PC-3 (cell line): ENCODE results near the gene MAPKAPK3. TPM values are rescaled to one million over a fixed set of nuclear protein-coding genes. Genes with fewer than 3 reads are reported as not detected.

Experiments used
- ATAC-seq: fragments of 200-7000 bp; cut with Tn5 transposase; 2 replicates; pipeline ENCODE4 v1.9.1; 2020; ENCODE audit warnings: mild to moderate bottlenecking, moderate library complexity
- BruUV-seq: library from RNA; stranded (reverse); fragments of 400-500 nt; replicated peaks from 2 replicates; lab custom pipeline; 2021; lab: Mats Ljungman, UMichigan
- CTCF ChIA-PET: fragments of 300-600 bp; sonication (Branson Sonifier 250); formaldehyde crosslinking; loops from one replicate; lab custom pipeline; 2022; ENCODE audit warnings: antibody characterized with exemption; lab: Charles Lee
- POLR2A ChIA-PET: fragments of 300-600 bp; sonication (Branson Sonifier 250); formaldehyde crosslinking; loops from one replicate; lab custom pipeline; 2022; ENCODE audit warnings: antibody characterized with exemption; ENCODE audit not compliant: unreplicated experiment; lab: Charles Lee
- DNase-seq: peaks from one replicate; pipeline ENCODE4 v3.0.0-alpha.2; 2015
- H2AFZ ChIP-seq: fragments of 300-600 bp; sonication (generic); 2 replicates; pipeline ENCODE4 v1.6.0; 2016; ENCODE audit warnings: antibody characterized with exemption, low read length
- H3F3A ChIP-seq: fragments of 300-600 bp; sonication (generic); one replicate; pipeline ENCODE4 v1.6.0; 2017; ENCODE audit warnings: antibody characterized with exemption, low read length, control low read depth, mild to moderate bottlenecking; ENCODE audit not compliant: unreplicated experiment
- H3K27ac ChIP-seq: fragments of 300-600 bp; sonication (generic); 2 replicates; pipeline ENCODE4 v1.5.1; 2016; ENCODE audit warnings: mild to moderate bottlenecking, low read length
- H3K27me3 ChIP-seq: fragments of 300-600 bp; sonication (generic); 2 replicates; pipeline ENCODE4 v1.6.1; 2016; ENCODE audit warnings: low read length, mixed read lengths
- H3K36me3 ChIP-seq: fragments of 300-600 bp; sonication (generic); 2 replicates; pipeline ENCODE4 v1.6.1; 2016; ENCODE audit warnings: low read depth, mixed run types, low read length, mixed read lengths
- H3K4me1 ChIP-seq: fragments of 300-600 bp; sonication (generic); 2 replicates; pipeline ENCODE4 v1.5.1; 2016; ENCODE audit warnings: low read length; ENCODE audit not compliant: insufficient read depth
- H3K4me2 ChIP-seq: fragments of 300-600 bp; sonication (generic); 2 replicates; pipeline ENCODE4 v1.6.0; 2016; ENCODE audit warnings: low read length
- H3K4me3 ChIP-seq: fragments of 300-600 bp; sonication (generic); 2 replicates; pipeline ENCODE4 v1.5.1; 2016; ENCODE audit warnings: mild to moderate bottlenecking, low read length, mixed read lengths
- H3K79me2 ChIP-seq: fragments of 300-600 bp; sonication (generic); 2 replicates; pipeline ENCODE4 v1.6.1; 2017; ENCODE audit warnings: low read length, mixed read lengths
- H3K9ac ChIP-seq: fragments of 300-600 bp; sonication (generic); 2 replicates; pipeline ENCODE4 v1.6.0; 2016; ENCODE audit warnings: mild to moderate bottlenecking, low read length
- H3K9me2 ChIP-seq: fragments of 300-600 bp; sonication (generic); replicated peaks from 2 replicates; pipeline ENCODE4 v1.6.1; 2016; ENCODE audit warnings: mixed run types, low read length, mixed read lengths
- H3K9me3 ChIP-seq: fragments of 300-600 bp; sonication (generic); 2 replicates; pipeline ENCODE4 v1.6.1; 2016; ENCODE audit warnings: low read length, mixed read lengths
- H4K20me1 ChIP-seq: fragments of 300-600 bp; sonication (generic); 2 replicates; pipeline ENCODE4 v1.6.1; 2016; ENCODE audit warnings: low read length, mixed read lengths
- CTCF ChIP-seq: fragments of 300-600 bp; sonication (generic); conservative IDR thresholded peaks from 2 replicates; pipeline ENCODE4 v1.5.1; 2017; ENCODE audit warnings: antibody characterized with exemption, low read depth, mild to moderate bottlenecking, low read length
- EZH2 ChIP-seq: fragments of 300-600 bp; sonication (generic); IDR thresholded peaks from one replicate; pipeline ENCODE4 v1.6.1; 2017; ENCODE audit warnings: antibody characterized with exemption, mild to moderate bottlenecking, low read length; ENCODE audit not compliant: unreplicated experiment
- EZH2phosphoT487 ChIP-seq: fragments of 300-600 bp; sonication (generic); IDR thresholded peaks from 2 replicates; pipeline ENCODE4 v1.6.1; 2018; ENCODE audit warnings: mild to moderate bottlenecking, antibody characterized with exemption, low read length, borderline replicate concordance
- intact Hi-C: fragments of 100-400 bp; cut with micrococcal nuclease; formaldehyde crosslinking; loops from 2 replicates; pipeline ENCODE4 v1.9.0; 2023
- total RNA-seq: library from RNA; depleted of rRNA; stranded (reverse); fragments of >200 nt; gene quantifications from 2 replicates; pipeline ENCODE4 v1.2.3, GENCODE V29; 2014

The MAPKAPK3 gene
- total RNA-seq, 1 experiment from 2014 or later: 142 TPM

GRCh38 chr3:50588759-50589433, 28.1 kb upstream of the MAPKAPK3 start:
- intact Hi-C loops: no loop called here
- Histone ChIP-seq H3K9me2 (no peaks in the 10 kb centered on the region), H3K4me3 (no peak overlapping the region), H2AFZ (no peak overlapping the region), H3K27me3 (no peaks in the 10 kb centered on the region), H4K20me1 (no peaks in the 10 kb centered on the region), H3F3A (no peaks in the 10 kb centered on the region), H3K27ac (no peak overlapping the region), H3K9ac (no peak overlapping the region), H3K36me3 (no peaks in the 10 kb centered on the region), H3K9me3 (no peaks in the 10 kb centered on the region), H3K79me2 (no peaks in the 10 kb centered on the region), H3K4me2 (no peak overlapping the region), H3K4me1 (peaks cover 2% of the 10 kb centered on the region; the same call in 1 of the 2 replicates)
- TF ChIP-seq EZH2phosphoT487 (no peak), EZH2 (no peak), CTCF (no peak)
- ATAC-seq (no peak), DNase-seq (no peak)
- BruUV-seq: no TSS peak
- POLR2A ChIA-PET: interaction anchor here (0.6 kb wide), 1 partner anchor 27 kb away, joined by 5 read pairs; no protein-coding TSS in a partner anchor
- CTCF ChIA-PET: interaction anchor here (0.6 to 1.0 kb wide), 3 partner anchors 21 to 1228 kb away, joined by 3 to 8 read pairs (median 5); partner anchors contain the start of gene CISH

DNA sequence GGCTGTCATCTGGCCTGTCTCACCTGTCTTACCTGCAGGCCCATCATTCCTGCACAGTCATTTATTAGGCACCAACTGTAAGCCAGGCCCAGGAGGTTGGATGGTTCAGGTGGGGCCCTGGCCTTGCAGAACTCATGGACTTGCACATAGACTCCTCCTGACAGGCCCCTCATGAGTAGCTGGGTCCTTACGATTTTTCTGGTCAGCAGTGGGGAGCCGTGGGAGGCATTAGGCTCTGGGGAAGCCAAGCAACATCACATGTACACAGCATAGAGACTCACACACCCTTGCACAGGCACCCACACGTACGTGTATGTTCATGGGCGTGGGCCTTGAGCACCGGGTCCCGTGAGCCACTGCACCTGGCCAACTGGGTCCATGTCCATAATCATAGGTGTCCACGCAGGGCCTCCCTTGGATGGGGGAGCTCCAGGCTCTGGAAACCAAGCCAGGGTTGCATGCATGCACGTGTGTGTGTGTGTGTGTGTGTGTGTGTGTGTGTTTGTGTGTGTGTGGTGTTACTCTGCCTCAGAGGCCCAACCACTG, 25.7 kb upstream of the MAPKAPK3 start:
- Histone ChIP-seq H3K9me2 (no peaks in the 10 kb centered on the region), H3K4me3 (no peak overlapping the region), H3K36me3 (no peaks in the 10 kb centered on the region), H3K79me2 (no peaks in the 10 kb centered on the region), H3K27ac (no peak overlapping the region), H2AFZ (no peak overlapping the region), H3K9ac (no peak overlapping the region), H4K20me1 (no peaks in the 10 kb centered on the region), H3F3A (no peaks in the 10 kb centered on the region), H3K9me3 (no peaks in the 10 kb centered on the region), H3K4me1 (peaks cover 2% of the 10 kb centered on the region; the same call in 1 of the 2 replicates), H3K4me2 (no peak overlapping the region), H3K27me3 (no peaks in the 10 kb centered on the region)
- no TSS peak for BruUV-seq
- intact Hi-C loops: no loop called here
- DNase-seq (no peak), ATAC-seq (no peak)
- CTCF ChIA-PET: interaction anchor here (0.5 to 1.6 kb wide), 4 partner anchors 10 to 722 kb away, joined by 3 to 5 read pairs (median 4); partner anchors contain the start of gene CISH
- TF ChIP-seq EZH2 (no peak), CTCF (no peak), EZH2phosphoT487 (no peak)
- POLR2A ChIA-PET: no interaction called here
